Pancreas (tissue), 10 donors: Measurements from ENCODE around the gene TBC1D10B. TPM values are rescaled to one million over a fixed set of nuclear protein-coding genes. Genes with fewer than 3 reads are reported as not detected.
A peak's percentile ranks its signal among the peaks of the same experiment; 100 is the strongest.

Experiments
- ATAC-seq, 4 donors: fragments of 200-7000 bp; cut with Tn5 transposase; one replicate each; pipeline versions ENCODE4 v1.8.0 to v1.9.1; 2020; ENCODE audit warnings: mild to moderate bottlenecking in 4 of 4, moderate library complexity in 4 of 4
- DNase-seq, 6 donors: peaks; one replicate each; pipeline ENCODE4 v3.0.0-alpha.2; 2020
- FAIRE-seq: peaks from 2 replicates; lab custom pipeline; 2012; peaks lifted over from hg19 to GRCh38; lab: Jason Lieb, UNC
- H3K27ac ChIP-seq, 4 donors: fragments of 200-600 bp; sonication (generic); 1 replicate in 3 of 4; 2 replicates in 1 of 4; pipeline versions ENCODE4 v1.5.0 to v1.8.0; 2020
- H3K27me3 ChIP-seq, 4 donors: fragments of 200-600 bp; one replicate each; pipeline ENCODE4 v1.8.0; 2021
- H3K36me3 ChIP-seq, 3 donors: fragments of 200-600 bp; sonication (generic) in 1 of 3; one replicate each; pipeline versions ENCODE4 v1.5.0 to v1.8.0; 2020 to 2021
- H3K4me1 ChIP-seq, 3 donors: fragments of 200-600 bp; one replicate each; pipeline ENCODE4 v1.8.0; 2021
- H3K4me3 ChIP-seq, 4 donors: fragments of 200-600 bp; sonication (generic) in 2 of 4; one replicate each; pipeline versions ENCODE4 v1.5.0 to v1.8.0; 2020 to 2021
- H3K9me3 ChIP-seq, 4 donors: fragments of 200-600 bp; one replicate each; pipeline ENCODE4 v1.8.0; 2021
- WGBS, 2 donors: extraction: QIAGEN DNeasy Blood & Tissue Kit; methylation state at CpG; one replicate each; pipeline ENCODE4 v1.1.7; 2013; 5-methylcytosine and 5-hydroxymethylcytosine counted together
- intact Hi-C, 3 donors: fragments of 100-400 bp; cut with DNase I; formaldehyde crosslinking; loops; one replicate each; pipeline versions ENCODE4 v1.11.1 to v1.14.2; 2022
- polyA plus RNA-seq, 2 donors: library from polyadenylated mRNA; stranded (reverse); fragments of 200-250 nt; gene quantifications; one replicate each; pipeline ENCODE4 v1.2.3, GENCODE V29; 2013
- total RNA-seq, 6 donors: library from RNA; stranded (reverse); fragmentation: NEBNext Ultra II Directional in 4 of 6; extraction: Animal tissue kit (Norgen Biotek cat#: 25700) in 4 of 6; gene quantifications; one replicate each; pipeline versions ENCODE4 v1.2.1 to v1.2.4, GENCODE V29; 2021 to 2023
- TF ChIP-seq, protein P1 (sequence below), 4 donors: fragments of 200-600 bp; sonication (generic) in 3 of 4; IDR thresholded peaks; one replicate each; pipeline versions ENCODE4 v1.5.0 to v1.8.0; 2021; ENCODE audit warnings: antibody characterized with exemption in 4 of 4
- donor health status: healthy with polysubstance abuse.
- donor health status: DM: no; HTN: no; CAD: no; lungs with moderate emphysema.
- donor health status: DM: no; HTN: no; CAD: no.
- donor health status: control.
- donor health status: control.
- donor health status: Bipolar disorder and iron deficiency.
- donor health status: DM: yes; HTN: yes; CAD: no.
- donor health status: DM: no; HTN: no; CAD: no.
- donor health status: DM: no; HTN: no; CAD: no.
- donor health status: DM: yes; HTN: yes; CAD: no.

The TBC1D10B gene
- total and polyA plus RNA-seq, 8 donors = 14.5 to 28.2 (median 15.6) TPM

DNA sequence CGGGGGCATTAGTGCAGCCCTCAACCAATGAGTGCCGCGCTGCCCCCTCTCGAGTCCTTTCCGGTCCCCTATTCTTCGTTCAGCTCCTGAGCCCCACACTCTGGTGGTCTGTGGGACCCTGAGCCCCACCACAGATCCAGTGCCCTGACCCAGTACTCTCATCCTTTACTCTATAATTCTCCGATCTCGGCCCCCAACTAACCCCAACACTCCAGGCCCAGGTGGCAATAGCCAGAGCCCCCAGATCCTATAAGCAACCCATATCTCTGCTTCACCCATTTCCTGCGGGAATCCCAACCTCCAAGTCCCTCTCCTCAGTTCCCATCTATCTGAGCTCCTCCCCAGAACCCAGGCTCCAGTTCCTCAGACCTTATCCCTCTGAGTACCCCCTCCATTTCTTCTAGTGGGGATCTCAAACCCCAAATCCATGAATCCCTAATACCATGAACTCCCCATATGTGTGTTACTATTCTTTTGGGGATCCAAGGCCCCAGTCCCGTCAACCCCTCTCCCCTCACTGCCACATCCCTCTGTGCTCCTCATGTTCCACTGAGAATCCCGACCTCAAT, 1.0 kb upstream of the TBC1D10B start:
- Histone ChIP-seq H3K27ac (peak overlapping the region; percentile 63 to 86 (median 78)), H3K4me3 (peak overlapping the region; percentile 7 to 35 (median 22)), H3K27me3 (no peaks in the 10 kb centered on the region), H3K9me3 (no peaks in the 10 kb centered on the region), H3K4me1 (peaks cover 7 to 23% (median 15%) of the 10 kb centered on the region in 3 donors), H3K36me3 (no peaks in the 10 kb centered on the region)
- ATAC-seq (no peak), FAIRE-seq (no peak), DNase-seq (no peak)
- TF ChIP-seq, protein P1, sequence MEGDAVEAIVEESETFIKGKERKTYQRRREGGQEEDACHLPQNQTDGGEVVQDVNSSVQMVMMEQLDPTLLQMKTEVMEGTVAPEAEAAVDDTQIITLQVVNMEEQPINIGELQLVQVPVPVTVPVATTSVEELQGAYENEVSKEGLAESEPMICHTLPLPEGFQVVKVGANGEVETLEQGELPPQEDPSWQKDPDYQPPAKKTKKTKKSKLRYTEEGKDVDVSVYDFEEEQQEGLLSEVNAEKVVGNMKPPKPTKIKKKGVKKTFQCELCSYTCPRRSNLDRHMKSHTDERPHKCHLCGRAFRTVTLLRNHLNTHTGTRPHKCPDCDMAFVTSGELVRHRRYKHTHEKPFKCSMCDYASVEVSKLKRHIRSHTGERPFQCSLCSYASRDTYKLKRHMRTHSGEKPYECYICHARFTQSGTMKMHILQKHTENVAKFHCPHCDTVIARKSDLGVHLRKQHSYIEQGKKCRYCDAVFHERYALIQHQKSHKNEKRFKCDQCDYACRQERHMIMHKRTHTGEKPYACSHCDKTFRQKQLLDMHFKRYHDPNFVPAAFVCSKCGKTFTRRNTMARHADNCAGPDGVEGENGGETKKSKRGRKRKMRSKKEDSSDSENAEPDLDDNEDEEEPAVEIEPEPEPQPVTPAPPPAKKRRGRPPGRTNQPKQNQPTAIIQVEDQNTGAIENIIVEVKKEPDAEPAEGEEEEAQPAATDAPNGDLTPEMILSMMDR (IDR thresholded peaks at IDR 0.05) = no peak
- WGBS, 2 donors = 25 to 41% methylated on average over 7 to 11 of the region's 11 CpGs
- intact Hi-C loops = no loop called here

DNA sequence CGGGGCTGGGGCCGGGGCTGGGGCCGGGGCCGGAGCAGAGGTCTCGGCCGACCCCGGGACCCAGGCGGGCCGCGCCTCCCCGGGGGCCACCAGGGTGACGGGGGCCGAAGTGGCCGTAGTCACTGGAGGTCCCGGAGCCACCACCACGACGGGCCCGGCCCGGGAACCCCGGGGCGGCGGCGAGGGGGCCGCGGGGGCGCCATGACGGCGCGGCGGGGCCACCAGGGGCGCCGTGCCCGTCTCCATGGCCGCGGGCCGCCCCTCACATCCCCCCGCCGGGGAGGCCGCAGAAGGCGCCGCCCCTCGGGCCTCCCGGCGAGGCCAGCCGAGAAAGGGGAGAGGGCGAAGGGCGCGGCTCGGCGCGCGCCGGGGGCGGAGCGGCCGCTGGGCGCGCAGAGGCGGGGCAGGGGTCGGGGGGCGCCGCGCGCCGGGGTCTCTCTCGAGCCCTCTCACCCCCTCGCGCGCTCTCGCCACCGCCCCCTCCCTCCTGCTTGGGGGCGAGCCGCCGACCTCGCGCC, 297 bp downstream of the TBC1D10B start:
- Histone ChIP-seq H3K4me1 (peaks cover 7 to 24% (median 15%) of the 10 kb centered on the region in 3 donors), H3K27ac (peak overlapping the region; percentile 36 to 52 (median 50)), H3K9me3 (no peaks in the 10 kb centered on the region), H3K4me3 (peak overlapping the region; percentile 69 to 85 (median 75)), H3K36me3 (no peaks in the 10 kb centered on the region), H3K27me3 (no peaks in the 10 kb centered on the region)
- intact Hi-C loops = no loop called here
- no peak for ATAC-seq
- no peak for FAIRE-seq
- WGBS, 2 donors = 0 to 1% methylated on average over 4 to 76 of the region's 76 CpGs
- no peak for DNase-seq
- TF ChIP-seq, protein P1 (IDR thresholded peaks at IDR 0.05) = no peak

DNA sequence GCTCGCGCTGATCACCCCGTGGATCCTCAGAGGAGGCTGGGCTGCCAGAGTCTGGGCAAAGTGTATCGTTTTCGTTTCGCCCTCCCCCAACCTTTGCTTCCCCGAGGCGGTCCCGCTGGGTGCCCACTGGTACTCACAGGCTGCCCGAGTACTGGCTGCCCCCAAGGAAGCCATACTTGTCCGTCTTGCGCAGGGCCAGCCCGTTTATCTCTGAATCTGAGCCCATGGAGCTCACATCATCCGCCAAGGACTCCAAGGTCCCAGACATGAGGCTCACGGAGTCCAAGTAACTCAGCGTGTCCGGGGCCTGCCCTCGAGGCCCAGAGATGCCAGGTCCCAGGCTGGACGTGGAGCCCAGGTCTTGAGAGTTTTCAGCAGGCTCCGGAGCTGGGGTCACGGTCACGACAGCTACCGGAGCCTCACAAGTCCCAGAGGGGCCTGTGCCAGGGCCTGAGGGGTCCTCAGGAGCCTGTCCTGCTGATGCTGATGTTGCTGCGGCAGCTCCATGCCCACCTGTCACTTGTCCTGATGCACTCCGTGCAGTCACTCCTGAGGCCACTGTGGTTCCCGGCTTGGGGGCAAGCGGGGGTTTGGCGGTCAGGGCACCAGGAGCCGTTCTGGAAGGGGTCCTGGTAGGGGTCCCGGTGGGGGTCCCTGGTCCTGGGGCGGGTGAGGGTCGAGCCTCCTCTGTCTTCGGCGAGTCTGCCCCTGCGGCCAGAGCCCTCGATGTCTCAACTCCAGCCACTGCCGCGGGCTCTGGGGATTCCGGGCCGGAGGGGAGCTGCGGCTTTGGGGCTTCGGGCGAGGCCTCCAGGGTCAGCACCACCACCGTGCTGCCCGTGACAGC, 980 bp downstream of the TBC1D10B start:
- Histone ChIP-seq H3K27ac (peak overlapping the region; percentile 36 to 52 (median 50)), H3K9me3 (no peaks in the 10 kb centered on the region), H3K4me3 (peak overlapping the region; percentile 69 to 85 (median 75)), H3K36me3 (no peaks in the 10 kb centered on the region), H3K27me3 (no peaks in the 10 kb centered on the region), H3K4me1 (peaks cover 5 to 24% (median 15%) of the 10 kb centered on the region in 3 donors)
- intact Hi-C loops = no loop called here
- DNase-seq (peak in 3 of 6 donors; percentile 48 to 87 (median 66)), FAIRE-seq (no peak), ATAC-seq (no peak)
- TF ChIP-seq, protein P1 (IDR thresholded peaks at IDR 0.05) = no peak
- WGBS, 2 donors = 1% methylated on average over 30 to 45 of the region's 45 CpGs

DNA sequence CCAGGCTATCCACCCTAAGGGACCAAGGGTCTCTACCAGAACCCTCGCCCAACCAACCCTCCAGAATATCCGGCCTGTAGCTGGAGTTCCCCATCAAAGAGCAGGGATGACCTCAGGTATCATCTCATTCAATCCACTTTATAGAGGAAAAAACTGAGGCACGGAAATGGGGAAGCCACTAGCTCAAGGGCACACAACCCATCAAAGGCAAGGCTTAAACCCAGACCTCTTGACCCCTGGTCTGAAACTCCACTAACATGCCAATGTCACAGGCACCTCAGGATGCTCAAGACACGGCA, 1.6 kb downstream of the TBC1D10B start:
- Histone ChIP-seq H3K4me1 (peaks cover 0 to 24% (median 15%) of the 10 kb centered on the region in 3 donors), H3K36me3 (no peaks in the 10 kb centered on the region), H3K9me3 (no peaks in the 10 kb centered on the region), H3K4me3 (peak overlapping the region; percentile 69 to 85 (median 75)), H3K27me3 (no peaks in the 10 kb centered on the region), H3K27ac (peak overlapping the region in 3 of 4 donors; percentile 28 to 50 (median 49))
- TF ChIP-seq, protein P1 (IDR thresholded peaks at IDR 0.05) = no peak
- FAIRE-seq (no peak), DNase-seq (no peak), ATAC-seq (no peak)
- intact Hi-C loops = no loop called here
- WGBS, 2 donors = 10 to 11% methylated on average over 4 of the region's 4 CpGs
